Measurements from ENCODE around the gene CCDC43. TPM values are rescaled to one million over a fixed set of nuclear protein-coding genes. Genes with fewer than 3 reads are reported as not detected.

Gene CCDC43
- polyA plus RNA-seq (2013): 25.3 and 25.7 TPM in 2 replicates

GRCh38 chr17:44689477-44690217 lies at the start of gene CCDC43:
CCDC43 (minus strand) TSS chr17:44689776; CDS start chr17:44689753, 23 bp downstream.
- H3K4me1 ChIP-seq (ENCODE audit: control insufficient read depth in 1 of 2, insufficient read depth in 2 of 2, low read length in 2 of 2): peaks cover 0 to 7% of the 10 kb centered on the region in 2 experiments
- no peaks in the 10 kb centered on the region for H3K9me3 ChIP-seq (ENCODE audit: insufficient read depth, low read depth, low read length)
- peak within 1 kb of the TSS; percentile 52 for H2BK5ac ChIP-seq (ENCODE audit: low read depth, low read length, poor library complexity)
- H3K4ac ChIP-seq (ENCODE audit: low read depth, low read length): peak within 1 kb of the TSS; percentile 89
- H4K91ac ChIP-seq (ENCODE audit: low read depth, low read length): peak within 1 kb of the TSS; percentile 59
- no CpG with 5 or more reads among the region's 51 CpGs for WGBS (ENCODE audit: extremely low coverage, insufficient coverage, insufficient read length)
- H3K36me3 ChIP-seq (ENCODE audit: control insufficient read depth in 1 of 2, insufficient read depth in 2 of 2, low read length in 2 of 2): no peaks in the 10 kb centered on the region
- no peak within 1 kb of the TSS for H3K23ac ChIP-seq (ENCODE audit: low read length)
- peak within 1 kb of the TSS; percentile 95 for H3K4me3 ChIP-seq (ENCODE audit: low read depth, low read length)
- peaks cover 8% of the 10 kb centered on the region for H3K79me2 ChIP-seq (ENCODE audit: control insufficient read depth, insufficient read depth, low read length, poor library complexity)
- peak within 1 kb of the TSS; percentile 64 for H2AK5ac ChIP-seq (ENCODE audit: low read length)
- peak within 1 kb of the TSS; percentile 89 for H3K18ac ChIP-seq (ENCODE audit: low read length)
- peak within 1 kb of the TSS; percentile 85 for H3K14ac ChIP-seq (ENCODE audit: low read length)
- DNase-seq: peak; percentile 97 to 100
- no peak within 1 kb of the TSS for H2BK12ac ChIP-seq (ENCODE audit: low read length)
- H2BK120ac ChIP-seq (ENCODE audit: insufficient read depth, low read length, poor library complexity): peak within 1 kb of the TSS; percentile 59
- peaks cover 8% of the 10 kb centered on the region for H3K79me1 ChIP-seq (ENCODE audit: low read length)
- H2AFZ ChIP-seq (ENCODE audit: insufficient read depth, low read length, poor library complexity): peak within 1 kb of the TSS; percentile 82
- H3K27me3 ChIP-seq (ENCODE audit: insufficient read depth, low read length): no peaks in the 10 kb centered on the region
- peak within 1 kb of the TSS; percentile 98 for H4K8ac ChIP-seq (ENCODE audit: low read depth, low read length)
- H3K4me2 ChIP-seq (ENCODE audit: low read length): peak within 1 kb of the TSS; percentile 92
- peak within 1 kb of the TSS; percentile 93 for H4K12ac ChIP-seq (ENCODE audit: low read depth, low read length)
- H3K9ac ChIP-seq (ENCODE audit: low read length): peak within 1 kb of the TSS; percentile 89
- peak within 1 kb of the TSS; percentile 56 for H3K27ac ChIP-seq (ENCODE audit: low read depth, low read length)

- peaks cover 1% of the 10 kb centered on the region for H3K9me3 ChIP-seq (ENCODE audit: insufficient read depth, low read depth, low read length)
- no CpG with 5 or more reads among the region's 3 CpGs for WGBS (ENCODE audit: extremely low coverage, insufficient coverage, insufficient read length)
- no peak overlapping the region for H2BK12ac ChIP-seq (ENCODE audit: low read length)
- peaks cover 16 to 34% of the 10 kb centered on the region in 2 experiments for H3K36me3 ChIP-seq (ENCODE audit: control insufficient read depth in 1 of 2, insufficient read depth in 2 of 2, low read length in 2 of 2)
- H4K12ac ChIP-seq (ENCODE audit: low read depth, low read length): no peak overlapping the region
- no peak overlapping the region for H3K4ac ChIP-seq (ENCODE audit: low read depth, low read length)
- H2BK120ac ChIP-seq (ENCODE audit: insufficient read depth, low read length, poor library complexity): no peak overlapping the region
- no peaks in the 10 kb centered on the region for H3K4me1 ChIP-seq (ENCODE audit: control insufficient read depth in 1 of 2, insufficient read depth in 2 of 2, low read length in 2 of 2)
- no peak overlapping the region for H2AFZ ChIP-seq (ENCODE audit: insufficient read depth, low read length, poor library complexity)
- H4K8ac ChIP-seq (ENCODE audit: low read depth, low read length): no peak overlapping the region
- H3K18ac ChIP-seq (ENCODE audit: low read length): no peak overlapping the region
- H3K23ac ChIP-seq (ENCODE audit: low read length): peak overlapping the region; percentile 37
- H3K27ac ChIP-seq (ENCODE audit: low read depth, low read length): no peak overlapping the region
- H3K4me2 ChIP-seq (ENCODE audit: low read length): no peak overlapping the region
- H3K79me2 ChIP-seq (ENCODE audit: control insufficient read depth, insufficient read depth, low read length, poor library complexity): no peaks in the 10 kb centered on the region
- no peaks in the 10 kb centered on the region for H3K27me3 ChIP-seq (ENCODE audit: insufficient read depth, low read length)
- DNase-seq: no peak
- H3K9ac ChIP-seq (ENCODE audit: low read length): peak overlapping the region; percentile 39
- H2AK5ac ChIP-seq (ENCODE audit: low read length): no peak overlapping the region
- no peak overlapping the region for H3K14ac ChIP-seq (ENCODE audit: low read length)
- no peak overlapping the region for H3K4me3 ChIP-seq (ENCODE audit: low read depth, low read length)
- no peaks in the 10 kb centered on the region for H3K79me1 ChIP-seq (ENCODE audit: low read length)
- H4K91ac ChIP-seq (ENCODE audit: low read depth, low read length): no peak overlapping the region
- no peak overlapping the region for H2BK5ac ChIP-seq (ENCODE audit: low read depth, low read length, poor library complexity)
Measured at GRCh38 chr17:44738214-44738906, 48.8 kb upstream of the CCDC43 start.

GRCh38 chr17:44736551-44737240 lies 47.1 kb upstream of the CCDC43 start:
- Histone ChIP-seq H3K4me3 (ENCODE audit: low read depth, low read length) (peak overlapping the region; percentile 36), H3K27ac (ENCODE audit: low read depth, low read length) (no peak overlapping the region), H4K12ac (ENCODE audit: low read depth, low read length) (no peak overlapping the region), H3K79me1 (ENCODE audit: low read length) (no peaks in the 10 kb centered on the region), H3K27me3 (ENCODE audit: insufficient read depth, low read length) (no peaks in the 10 kb centered on the region), H4K8ac (ENCODE audit: low read depth, low read length) (no peak overlapping the region), H3K23ac (ENCODE audit: low read length) (no peak overlapping the region), H3K9me3 (ENCODE audit: insufficient read depth, low read depth, low read length) (peaks cover 1% of the 10 kb centered on the region), H3K18ac (ENCODE audit: low read length) (no peak overlapping the region), H3K4ac (ENCODE audit: low read depth, low read length) (no peak overlapping the region), H3K4me1 (ENCODE audit: control insufficient read depth in 1 of 2, insufficient read depth in 2 of 2, low read length in 2 of 2) (no peaks in the 10 kb centered on the region), H2BK5ac (ENCODE audit: low read depth, low read length, poor library complexity) (no peak overlapping the region), H3K9ac (ENCODE audit: low read length) (no peak overlapping the region), H2AK5ac (ENCODE audit: low read length) (no peak overlapping the region), H3K4me2 (ENCODE audit: low read length) (no peak overlapping the region), H3K36me3 (ENCODE audit: control insufficient read depth in 1 of 2, insufficient read depth in 2 of 2, low read length in 2 of 2) (peaks cover 24 to 40% of the 10 kb centered on the region in 2 experiments), H3K79me2 (ENCODE audit: control insufficient read depth, insufficient read depth, low read length, poor library complexity) (no peaks in the 10 kb centered on the region), H2AFZ (ENCODE audit: insufficient read depth, low read length, poor library complexity) (no peak overlapping the region), H2BK12ac (ENCODE audit: low read length) (no peak overlapping the region), H2BK120ac (ENCODE audit: insufficient read depth, low read length, poor library complexity) (no peak overlapping the region), H3K14ac (ENCODE audit: low read length) (no peak overlapping the region), H4K91ac (ENCODE audit: low read depth, low read length) (no peak overlapping the region)
- no CpG with 5 or more reads among the region's 12 CpGs for whole genome bisulfite sequencing (ENCODE audit: extremely low coverage, insufficient coverage, insufficient read length)
- no peak for DNase-seq

GRCh38 chr17:44734272-44734671 lies 44.7 kb upstream of the CCDC43 start:
- no CpG with 5 or more reads among the region's 2 CpGs for WGBS (ENCODE audit: extremely low coverage, insufficient coverage, insufficient read length)
- Histone ChIP-seq H2BK12ac (ENCODE audit: low read length) (no peak overlapping the region), H2AFZ (ENCODE audit: insufficient read depth, low read length, poor library complexity) (no peak overlapping the region), H2BK5ac (ENCODE audit: low read depth, low read length, poor library complexity) (no peak overlapping the region), H3K9me3 (ENCODE audit: insufficient read depth, low read depth, low read length) (no peaks in the 10 kb centered on the region), H3K79me2 (ENCODE audit: control insufficient read depth, insufficient read depth, low read length, poor library complexity) (no peaks in the 10 kb centered on the region), H2AK5ac (ENCODE audit: low read length) (no peak overlapping the region), H4K8ac (ENCODE audit: low read depth, low read length) (no peak overlapping the region), H3K14ac (ENCODE audit: low read length) (no peak overlapping the region), H3K79me1 (ENCODE audit: low read length) (no peaks in the 10 kb centered on the region), H3K4me1 (ENCODE audit: control insufficient read depth in 1 of 2, insufficient read depth in 2 of 2, low read length in 2 of 2) (no peaks in the 10 kb centered on the region), H3K4me2 (ENCODE audit: low read length) (no peak overlapping the region), H3K9ac (ENCODE audit: low read length) (no peak overlapping the region), H3K18ac (ENCODE audit: low read length) (no peak overlapping the region), H4K12ac (ENCODE audit: low read depth, low read length) (no peak overlapping the region), H3K4me3 (ENCODE audit: low read depth, low read length) (no peak overlapping the region), H2BK120ac (ENCODE audit: insufficient read depth, low read length, poor library complexity) (no peak overlapping the region), H3K4ac (ENCODE audit: low read depth, low read length) (no peak overlapping the region), H4K91ac (ENCODE audit: low read depth, low read length) (no peak overlapping the region), H3K23ac (ENCODE audit: low read length) (no peak overlapping the region), H3K27me3 (ENCODE audit: insufficient read depth, low read length) (no peaks in the 10 kb centered on the region), H3K36me3 (ENCODE audit: control insufficient read depth in 1 of 2, insufficient read depth in 2 of 2, low read length in 2 of 2) (peaks cover 28 to 40% of the 10 kb centered on the region in 2 experiments), H3K27ac (ENCODE audit: low read depth, low read length) (no peak overlapping the region)
- no peak for DNase-seq

Measured in trophoblast cell (in vitro differentiated cells and primary cell).